ENCODE data around the gene ANO1. TPM values are rescaled to one million over a fixed set of nuclear protein-coding genes. Genes with fewer than 3 reads are reported as not detected.

Gene ANO1
- total RNA-seq, 4 donors from 2014 or later, result 25.3 to 107 (median 48.8) TPM

- no peaks in the 10 kb centered on the region for H3K36me3 ChIP-seq
- 88% methylated on average over 10 of the region's 10 CpGs for WGBS
- TF ChIP-seq CTCF (IDR thresholded peaks at IDR 0.05) (no peak), POLR2AphosphoS5 (IDR thresholded peaks at IDR 0.05) (no peak), EP300 (IDR thresholded peaks at IDR 0.05) (no peak), POLR2A (IDR thresholded peaks at IDR 0.05; ENCODE audit: low read depth) (no peak)
Measured at GRCh38 chr11:70060611-70061293, 17.4 kb upstream of the ANO1 start.

GRCh38 chr11:70061734-70062133 lies 16.4 kb upstream of the ANO1 start:
- H3K4me1 ChIP-seq, result no peaks in the 10 kb centered on the region
- WGBS, result 92% methylated on average over 1 of the region's 1 CpG
- H3K36me3 ChIP-seq, result no peaks in the 10 kb centered on the region
- H3K27me3 ChIP-seq, result peaks cover 0 to 29% (median 2%) of the 10 kb centered on the region in 4 donors
- intact Hi-C loops (cut with DNase I), result no loop called here
- no peak overlapping the region for H3K4me3 ChIP-seq
- H3K27ac ChIP-seq (replicated peaks in 1 of 4), result no peak overlapping the region
- H3K9me3 ChIP-seq, result no peaks in the 10 kb centered on the region
- peak; percentile 53 for DNase-seq (ENCODE audit: extremely low spot score)
- TF ChIP-seq POLR2A (IDR thresholded peaks at IDR 0.05; ENCODE audit: low read depth) (no peak), CTCF (IDR thresholded peaks at IDR 0.05) (no peak), POLR2AphosphoS5 (IDR thresholded peaks at IDR 0.05) (no peak), EP300 (IDR thresholded peaks at IDR 0.05) (no peak)

More at GRCh38 chr11:70060611-70061293, 17.4 kb upstream of the ANO1 start:
- H3K27me3 ChIP-seq, result peaks cover 0 to 19% (median 0%) of the 10 kb centered on the region in 4 donors
- intact Hi-C loops (cut with DNase I), result no loop called here
- H3K4me3 ChIP-seq, result no peak overlapping the region
- DNase-seq (ENCODE audit: extremely low spot score), result peak; percentile 77
- no peaks in the 10 kb centered on the region for H3K4me1 ChIP-seq
- H3K9me3 ChIP-seq, result peaks cover 0 to 2% (median under 1%) of the 10 kb centered on the region in 4 donors
- no peak overlapping the region for H3K27ac ChIP-seq (replicated peaks in 1 of 4)

GRCh38 chr11:70063121-70063520 lies 15.0 kb upstream of the ANO1 start:
- intact Hi-C loops (cut with DNase I), result no loop called here
- Histone ChIP-seq H3K4me1 (no peaks in the 10 kb centered on the region), H3K9me3 (no peaks in the 10 kb centered on the region), H3K27me3 (peaks cover 0 to 42% (median 2%) of the 10 kb centered on the region in 4 donors), H3K27ac (replicated peaks in 1 of 4) (no peak overlapping the region), H3K4me3 (no peak overlapping the region), H3K36me3 (no peaks in the 10 kb centered on the region)
- DNase-seq (ENCODE audit: extremely low spot score), result peak; percentile 31
- TF ChIP-seq POLR2A (IDR thresholded peaks at IDR 0.05; ENCODE audit: low read depth) (no peak), CTCF (IDR thresholded peaks at IDR 0.05) (no peak), EP300 (IDR thresholded peaks at IDR 0.05) (no peak), POLR2AphosphoS5 (IDR thresholded peaks at IDR 0.05) (no peak)
- 88% methylated on average over 8 of the region's 8 CpGs for WGBS

- Histone ChIP-seq H3K27me3 (peaks cover 0 to 46% (median 2%) of the 10 kb centered on the region in 4 donors), H3K4me3 (no peak overlapping the region), H3K9me3 (no peaks in the 10 kb centered on the region), H3K4me1 (no peaks in the 10 kb centered on the region), H3K36me3 (no peaks in the 10 kb centered on the region), H3K27ac (replicated peaks in 1 of 4) (no peak overlapping the region)
- 96% methylated on average over 4 of the region's 4 CpGs for WGBS
- TF ChIP-seq POLR2A (IDR thresholded peaks at IDR 0.05; ENCODE audit: low read depth) (no peak), POLR2AphosphoS5 (IDR thresholded peaks at IDR 0.05) (no peak), CTCF (IDR thresholded peaks at IDR 0.05) (no peak), EP300 (IDR thresholded peaks at IDR 0.05) (no peak)
- intact Hi-C loops (cut with DNase I), result no loop called here
- DNase-seq (ENCODE audit: extremely low spot score), result peak; percentile 47
Measured at GRCh38 chr11:70063555-70063954, 14.6 kb upstream of the ANO1 start.

Data from esophagus muscularis mucosa (tissue), 4 donors.